Measurements from ENCODE around the gene ASAP3. TPM values are rescaled to one million over a fixed set of nuclear protein-coding genes. Genes with fewer than 3 reads are reported as not detected.

Gene ASAP3
- total and polyA plus RNA-seq, 2 of the 13 experiments (the other 11 are each of a cell fraction or from before 2014, with no cell fraction given) = 32.6 to 37.0 TPM

DNA sequence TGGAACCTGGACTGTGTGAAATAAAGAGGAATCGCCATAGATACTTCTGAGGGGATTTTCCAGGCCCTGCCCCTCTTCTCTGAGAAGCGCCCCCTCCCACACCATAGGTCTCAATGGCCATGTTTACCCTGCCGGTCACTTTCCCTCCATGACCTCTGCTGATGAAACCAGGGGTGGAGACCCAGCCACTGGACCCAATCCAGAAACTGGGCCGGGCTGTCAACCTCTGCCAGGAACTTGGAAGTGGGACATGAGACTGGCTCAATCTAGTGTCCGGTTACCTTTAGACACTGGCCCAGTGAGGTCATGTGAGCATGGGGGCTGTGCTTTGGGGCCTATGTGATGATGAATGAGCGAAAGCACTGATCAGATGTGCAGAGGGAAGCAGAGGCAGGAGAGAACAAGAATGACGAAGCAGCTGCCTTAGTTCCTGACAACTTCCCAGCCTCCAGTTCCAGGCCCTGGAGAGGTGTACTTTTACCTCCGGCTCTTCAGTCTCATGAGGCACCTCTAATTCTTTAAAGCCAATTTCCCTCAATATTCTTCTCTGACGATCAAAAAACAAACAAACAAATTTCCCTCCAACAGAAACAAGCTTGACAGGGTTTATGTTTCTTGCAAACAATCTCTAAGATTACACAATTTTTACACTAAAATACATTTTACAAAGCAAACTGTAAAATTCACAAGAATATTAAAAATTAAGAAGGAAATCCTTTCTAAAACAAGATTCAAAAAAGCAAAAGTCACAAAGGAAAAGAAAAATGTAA, 4.9 kb downstream of the ASAP3 start (continued):
- TF ChIP-seq, protein P1, sequence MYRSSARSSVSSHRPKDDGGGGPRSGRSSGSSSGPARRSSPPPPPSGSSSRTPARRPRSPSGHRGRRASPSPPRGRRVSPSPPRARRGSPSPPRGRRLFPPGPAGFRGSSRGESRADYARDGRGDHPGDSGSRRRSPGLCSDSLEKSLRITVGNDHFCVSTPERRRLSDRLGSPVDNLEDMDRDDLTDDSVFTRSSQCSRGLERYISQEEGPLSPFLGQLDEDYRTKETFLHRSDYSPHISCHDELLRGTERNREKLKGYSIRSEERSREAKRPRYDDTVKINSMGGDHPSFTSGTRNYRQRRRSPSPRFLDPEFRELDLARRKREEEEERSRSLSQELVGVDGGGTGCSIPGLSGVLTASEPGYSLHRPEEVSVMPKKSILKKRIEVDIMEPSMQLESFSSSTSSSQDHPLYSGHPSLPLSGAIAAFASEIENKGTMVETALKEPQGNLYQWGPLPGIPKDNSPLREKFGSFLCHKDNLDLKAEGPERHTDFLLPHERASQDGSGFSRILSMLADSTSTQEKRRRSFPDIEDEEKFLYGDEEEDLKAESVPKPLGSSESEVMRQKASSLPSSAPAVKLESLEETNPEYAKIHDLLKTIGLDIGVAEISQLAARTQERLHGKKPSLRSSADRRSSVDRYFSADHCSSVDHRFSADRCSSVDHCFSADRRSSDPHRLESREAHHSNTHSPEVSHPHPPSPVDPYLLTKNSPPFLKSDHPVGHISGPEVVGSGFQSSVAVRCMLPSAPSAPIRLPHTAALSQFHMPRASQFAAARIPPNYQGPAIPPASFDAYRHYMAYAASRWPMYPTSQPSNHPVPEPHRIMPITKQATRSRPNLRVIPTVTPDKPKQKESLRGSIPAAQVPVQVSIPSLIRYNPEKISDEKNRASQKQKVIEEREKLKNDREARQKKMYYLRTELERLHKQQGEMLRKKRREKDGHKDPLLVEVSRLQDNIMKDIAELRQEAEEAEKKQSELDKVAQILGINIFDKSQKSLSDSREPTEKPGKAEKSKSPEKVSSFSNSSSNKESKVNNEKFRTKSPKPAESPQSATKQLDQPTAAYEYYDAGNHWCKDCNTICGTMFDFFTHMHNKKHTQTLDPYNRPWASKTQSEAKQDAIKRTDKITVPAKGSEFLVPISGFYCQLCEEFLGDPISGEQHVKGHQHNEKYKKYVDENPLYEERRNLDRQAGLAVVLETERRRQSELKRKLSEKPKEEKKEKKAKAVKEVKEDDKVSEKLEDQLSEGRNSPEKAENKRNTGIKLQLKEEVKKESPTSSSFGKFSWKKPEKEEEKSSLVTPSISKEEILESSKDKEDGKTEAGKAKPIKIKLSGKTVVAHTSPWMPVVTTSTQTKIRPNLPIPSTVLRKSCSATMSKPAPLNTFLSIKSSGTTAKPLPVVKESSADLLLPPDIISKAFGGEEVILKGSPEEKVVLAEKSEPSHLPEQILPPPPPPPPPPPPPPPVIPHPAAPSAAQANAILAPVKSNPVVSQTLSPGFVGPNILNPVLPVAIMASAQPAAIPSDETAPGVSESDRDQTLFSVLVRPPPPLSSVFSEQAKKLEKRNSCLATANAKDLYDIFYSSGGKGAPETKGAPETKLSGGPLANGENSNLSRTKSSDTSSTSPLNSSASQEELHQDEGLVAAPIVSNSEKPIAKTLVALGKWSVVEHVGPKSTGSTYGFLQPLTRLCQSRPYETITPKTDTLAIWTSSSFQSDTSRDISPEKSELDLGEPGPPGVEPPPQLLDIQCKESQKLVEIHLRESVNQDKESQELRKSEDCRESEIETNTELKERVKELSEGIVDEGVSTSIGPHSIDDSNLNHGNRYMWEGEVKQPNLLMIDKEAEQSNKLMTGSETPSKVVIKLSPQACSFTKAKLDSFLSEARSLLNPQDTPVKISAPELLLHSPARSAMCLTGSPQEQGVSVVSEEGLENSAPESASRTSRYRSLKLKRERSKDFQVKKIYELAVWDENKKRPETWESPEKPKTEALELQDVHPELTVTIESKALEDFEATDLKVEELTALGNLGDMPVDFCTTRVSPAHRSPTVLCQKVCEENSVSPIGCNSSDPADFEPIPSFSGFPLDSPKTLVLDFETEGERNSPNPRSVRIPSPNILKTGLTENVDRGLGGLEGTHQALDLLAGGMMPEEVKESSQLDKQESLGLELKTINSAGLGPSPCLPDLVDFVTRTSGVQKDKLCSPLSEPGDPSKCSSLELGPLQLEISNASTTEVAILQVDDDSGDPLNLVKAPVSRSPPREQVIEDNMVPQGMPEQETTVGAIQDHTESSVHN (CRISPR knock-in tag; IDR thresholded peaks at IDR 0.05) = no peak
- TF ChIP-seq NAIF1 (CRISPR knock-in tag; IDR thresholded peaks at IDR 0.05; ENCODE audit: borderline replicate concordance) = no peak
- TF ChIP-seq ZNF274 (CRISPR knock-in tag; IDR thresholded peaks at IDR 0.05) = 0 out of 2 replicates have a peak, but pooled peaks have one; percentile 27
- peak; percentile 89 for TF ChIP-seq SP5 (CRISPR knock-in tag; IDR thresholded peaks at IDR 0.05; ENCODE audit: borderline replicate concordance, low read depth)
- no peak for TF ChIP-seq PRMT3 (CRISPR knock-in tag; IDR thresholded peaks at IDR 0.05; ENCODE audit: borderline replicate concordance, low read depth)
- TF ChIP-seq, protein P2, sequence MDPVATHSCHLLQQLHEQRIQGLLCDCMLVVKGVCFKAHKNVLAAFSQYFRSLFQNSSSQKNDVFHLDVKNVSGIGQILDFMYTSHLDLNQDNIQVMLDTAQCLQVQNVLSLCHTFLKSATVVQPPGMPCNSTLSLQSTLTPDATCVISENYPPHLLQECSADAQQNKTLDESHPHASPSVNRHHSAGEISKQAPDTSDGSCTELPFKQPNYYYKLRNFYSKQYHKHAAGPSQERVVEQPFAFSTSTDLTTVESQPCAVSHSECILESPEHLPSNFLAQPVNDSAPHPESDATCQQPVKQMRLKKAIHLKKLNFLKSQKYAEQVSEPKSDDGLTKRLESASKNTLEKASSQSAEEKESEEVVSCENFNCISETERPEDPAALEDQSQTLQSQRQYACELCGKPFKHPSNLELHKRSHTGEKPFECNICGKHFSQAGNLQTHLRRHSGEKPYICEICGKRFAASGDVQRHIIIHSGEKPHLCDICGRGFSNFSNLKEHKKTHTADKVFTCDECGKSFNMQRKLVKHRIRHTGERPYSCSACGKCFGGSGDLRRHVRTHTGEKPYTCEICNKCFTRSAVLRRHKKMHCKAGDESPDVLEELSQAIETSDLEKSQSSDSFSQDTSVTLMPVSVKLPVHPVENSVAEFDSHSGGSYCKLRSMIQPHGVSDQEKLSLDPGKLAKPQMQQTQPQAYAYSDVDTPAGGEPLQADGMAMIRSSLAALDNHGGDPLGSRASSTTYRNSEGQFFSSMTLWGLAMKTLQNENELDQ (CRISPR knock-in tag; IDR thresholded peaks at IDR 0.05; ENCODE audit: borderline replicate concordance) = no peak
- peak; percentile 79 for TF ChIP-seq ZBTB7B (CRISPR knock-in tag; IDR thresholded peaks at IDR 0.05)
- TF ChIP-seq ZBTB7A (CRISPR knock-in tag; IDR thresholded peaks at IDR 0.05) = peak; percentile 84; the same call in 1 of the 2 replicates
- TF ChIP-seq TEAD2 (CRISPR knock-in tag; IDR thresholded peaks at IDR 0.05) = no peak
- TF ChIP-seq ZNF292 (CRISPR knock-in tag; IDR thresholded peaks at IDR 0.05; ENCODE audit: borderline replicate concordance, low read depth) = peak; percentile 62; the same call in 1 of the 2 replicates
- no peak; the same call in none of the 2 replicates for TF ChIP-seq GATAD1 (CRISPR knock-in tag; IDR thresholded peaks at IDR 0.05)
- no peak for TF ChIP-seq ZNF44 (CRISPR knock-in tag; IDR thresholded peaks at IDR 0.05)
- no peak for TF ChIP-seq ZNF256 (CRISPR knock-in tag; conservative IDR thresholded peaks at IDR 0.05)
- peak; percentile 87 for TF ChIP-seq MED1 (CRISPR knock-in tag; IDR thresholded peaks at IDR 0.05)
- TF ChIP-seq, protein P3, sequence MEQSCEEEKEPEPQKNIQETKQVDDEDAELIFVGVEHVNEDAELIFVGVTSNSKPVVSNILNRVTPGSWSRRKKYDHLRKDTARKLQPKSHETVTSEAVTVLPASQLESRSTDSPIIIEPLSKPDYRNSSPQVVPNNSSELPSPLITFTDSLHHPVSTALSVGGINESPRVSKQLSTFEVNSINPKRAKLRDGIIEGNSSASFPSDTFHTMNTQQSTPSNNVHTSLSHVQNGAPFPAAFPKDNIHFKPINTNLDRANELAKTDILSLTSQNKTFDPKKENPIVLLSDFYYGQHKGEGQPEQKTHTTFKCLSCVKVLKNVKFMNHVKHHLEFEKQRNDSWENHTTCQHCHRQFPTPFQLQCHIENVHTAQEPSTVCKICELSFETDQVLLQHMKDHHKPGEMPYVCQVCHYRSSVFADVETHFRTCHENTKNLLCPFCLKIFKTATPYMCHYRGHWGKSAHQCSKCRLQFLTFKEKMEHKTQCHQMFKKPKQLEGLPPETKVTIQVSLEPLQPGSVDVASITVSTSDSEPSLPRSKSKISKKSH (CRISPR knock-in tag; IDR thresholded peaks at IDR 0.05; ENCODE audit: borderline replicate concordance) = no peak; the same call in 1 of the 2 replicates
- no peak for TF ChIP-seq NONO (IDR thresholded peaks at IDR 0.05)
- TF ChIP-seq NONO (CRISPR knock-in tag; conservative IDR thresholded peaks at IDR 0.05) = peak; percentile 86
- peak; percentile 80; the same call in 1 of the 2 replicates for TF ChIP-seq ESRRA (CRISPR knock-in tag; IDR thresholded peaks at IDR 0.05; ENCODE audit: low read depth)

Measured in HepG2 (cell line).